Right lobe of liver (tissue), 4 donors: ENCODE measurements around the gene NFIB.

Experiments
- CTCF ChIP-seq, 4 donors: fragments of 200-600 bp in 3 of 4; fragments of 450-650 bp in 1 of 4; IDR thresholded peaks; one replicate each; pipeline versions ENCODE4 v1.5.1 to v1.8.0; 2016 to 2022; ENCODE audit warnings: antibody characterized with exemption in 4 of 4, mild to moderate bottlenecking in 2 of 4
- POLR2A ChIP-seq: fragments of 450-650 bp; IDR thresholded peaks from one replicate; pipeline ENCODE4 v1.6.1; 2017; ENCODE audit warnings: antibody characterized with exemption, mild to moderate bottlenecking
- donor health status: DM: no; HTN: no; CAD: no.
- donor health status: DM: no; HTN: no; CAD: no.
- donor health status: DM: no; HTN: yes; CAD: no.

GRCh38 chr9:14294659-14295058 is 19.3 kb downstream of the NFIB start:
- TF ChIP-seq CTCF (IDR thresholded peaks at IDR 0.05) (no peak), POLR2A (peak; percentile 32)
